ENCODE data around the gene RACGAP1.

GRCh38 chr12:49968471-49968870, 56.8 kb downstream of the RACGAP1 start:
- TF ChIP-seq CTCF (IDR thresholded peaks at IDR 0.05), result no peak
- no peak for TF ChIP-seq POLR2AphosphoS5 (IDR thresholded peaks at IDR 0.05; ENCODE audit: low read depth, low read length)
- TF ChIP-seq SIN3A (IDR thresholded peaks at IDR 0.05; ENCODE audit: borderline replicate concordance, insufficient read depth, low read depth, low read length), result no peak
- no peak for TF ChIP-seq REST (IDR thresholded peaks at IDR 0.05; ENCODE audit: insufficient read depth in 1 of 2, low read depth in 2 of 2, low read length in 1 of 2)
